K562 (cell line): ENCODE results near the gene TARBP1. TPM values are rescaled to one million over a fixed set of nuclear protein-coding genes. Genes with fewer than 3 reads are reported as not detected.
A peak's percentile ranks its signal among the peaks of the same experiment; 100 is the strongest.

ENCODE experiments used
- BCL6 ChIP-seq: fragments of 250-450 bp; sonication (Bioruptor Pico); IDR thresholded peaks from 2 replicates; pipeline ENCODE4 v1.4.0; 2020
- ETS2 ChIP-seq: IDR thresholded peaks from 2 replicates; pipeline ENCODE4 v1.6.1; 2016; ENCODE audit warnings: borderline replicate concordance, missing genetic modification characterization, mild to moderate bottlenecking, moderate library complexity, missing compliant biosample characterization; ENCODE audit not compliant: poor library complexity, severe bottlenecking
- GTF2E2 ChIP-seq: fragments of 200-800 bp; sonication (Bioruptor generic); IDR thresholded peaks from 2 replicates; pipeline ENCODE4 v1.6.1; 2016; ENCODE audit warnings: missing genetic modification characterization, missing compliant biosample characterization
- KLF1 ChIP-seq: fragments of 450-650 bp; IDR thresholded peaks from 2 replicates; pipeline ENCODE4 v1.6.1; 2016; ENCODE audit warnings: missing genetic modification characterization, missing compliant biosample characterization
- PHB ChIP-seq: fragments of 250-450 bp; sonication (Bioruptor Pico); IDR thresholded peaks from 2 replicates; pipeline ENCODE4 v1.5.0; 2021
- RNF219 ChIP-seq: fragments of 250-450 bp; sonication (Bioruptor Pico); IDR thresholded peaks from 2 replicates; pipeline ENCODE4 v1.5.0; 2022; ENCODE audit warnings: mild to moderate bottlenecking
- SRF ChIP-seq, 2 experiments: fragments of 250-450, 450-650 bp in 1 of 2; sonication (Bioruptor Pico) in 1 of 2; sonication (generic) in 1 of 2; formaldehyde crosslinking; IDR thresholded peaks; 2 replicates each; pipeline versions ENCODE4 v1.5.0 to v1.5.1; 2020 to 2022; ENCODE audit warnings: mild to moderate bottlenecking in 1 of 2, missing genetic modification reagents in 1 of 2
- ZBTB2 ChIP-seq: fragments of 450-650 bp; IDR thresholded peaks from 2 replicates; pipeline ENCODE4 v1.6.1; 2016; ENCODE audit warnings: antibody characterized with exemption
- ZBTB7A ChIP-seq: IDR thresholded peaks from 2 replicates; pipeline ENCODE4 v1.6.1; 2011; ENCODE audit warnings: low read depth, mild to moderate bottlenecking, low read length, moderate library complexity, borderline replicate concordance; ENCODE audit not compliant: control insufficient read depth
- ZC3H8 ChIP-seq: fragments of 450-650 bp; IDR thresholded peaks from 2 replicates; pipeline ENCODE4 v1.6.1; 2017
- ZEB2 ChIP-seq: fragments of 450-650 bp; IDR thresholded peaks from 2 replicates; pipeline ENCODE4 v1.6.1; 2016
- ZNF449 ChIP-seq: fragments of 250-450 bp; sonication (Bioruptor Pico); IDR thresholded peaks from 2 replicates; pipeline ENCODE4 v1.8.0; 2022; ENCODE audit warnings: moderate library complexity, mild to moderate bottlenecking, inconsistent platforms
- polyA plus RNA-seq, 8 experiments: library from polyadenylated mRNA; depleted of rRNA in 4 of 8; stranded (reverse) in 5 of 8; unstranded in 3 of 8; fragments of >200 nt; fragmentation: Nextera tagmentation in 2 of 8; fragmentation: Illumina TruSeq in 1 of 8; extraction: Ambion mirVana in 2 of 8; extraction: Trizol in 1 of 8; gene quantifications; 2 replicates each; pipeline versions ENCODE4 v1.2.1 to v1.2.3, GENCODE V29; 2011 to 2014; ENCODE audit warnings: inconsistent platforms in 1 of 8, missing spikeins in 1 of 8
- total RNA-seq, 7 experiments: library from RNA; depleted of rRNA in 6 of 7; stranded (reverse); fragments of >200 nt in 6 of 7; fragmentation: Illumina TruSeq in 2 of 7; extraction: Trizol in 2 of 7; gene quantifications; 2 replicates each; pipeline versions ENCODE4 v1.2.1 to v1.2.3, GENCODE V29; 2011 to 2021; ENCODE audit warnings: low replicate concordance in 1 of 7
- TF ChIP-seq, protein P1 (sequence below): IDR thresholded peaks from 2 replicates; pipeline ENCODE4 v1.6.1; 2016; ENCODE audit warnings: missing genetic modification characterization, missing compliant biosample characterization
- TF ChIP-seq, protein P2 (sequence below): fragments of 450-650 bp; IDR thresholded peaks from 2 replicates; pipeline ENCODE4 v1.6.1; 2017; ENCODE audit warnings: mild to moderate bottlenecking, moderate library complexity

TARBP1 gene
- total and polyA plus RNA-seq, 9 of the 15 experiments (the other 6 are each of a cell fraction or from before 2014, with no cell fraction given), result 8.8 to 48.0 (median 22.9) TPM

GRCh38 chr1:234361102-234361603 lies 117.8 kb downstream of the TARBP1 start (continued):
- TF ChIP-seq ZNF449 (CRISPR knock-in tag) (no peak), ZEB2 (no peak), ZBTB2 (no peak), BCL6 (CRISPR knock-in tag) (no peak), ZBTB7A (no peak), ZC3H8 (no peak), RNF219 (CRISPR knock-in tag) (no peak), ETS2 (tag) (no peak), KLF1 (peak; percentile 53), PHB (CRISPR knock-in tag) (no peak), GTF2E2 (no peak), SRF (CRISPR knock-in tag; IDR thresholded peaks at IDR 0.05) (no peak)
- TF ChIP-seq, protein P1, sequence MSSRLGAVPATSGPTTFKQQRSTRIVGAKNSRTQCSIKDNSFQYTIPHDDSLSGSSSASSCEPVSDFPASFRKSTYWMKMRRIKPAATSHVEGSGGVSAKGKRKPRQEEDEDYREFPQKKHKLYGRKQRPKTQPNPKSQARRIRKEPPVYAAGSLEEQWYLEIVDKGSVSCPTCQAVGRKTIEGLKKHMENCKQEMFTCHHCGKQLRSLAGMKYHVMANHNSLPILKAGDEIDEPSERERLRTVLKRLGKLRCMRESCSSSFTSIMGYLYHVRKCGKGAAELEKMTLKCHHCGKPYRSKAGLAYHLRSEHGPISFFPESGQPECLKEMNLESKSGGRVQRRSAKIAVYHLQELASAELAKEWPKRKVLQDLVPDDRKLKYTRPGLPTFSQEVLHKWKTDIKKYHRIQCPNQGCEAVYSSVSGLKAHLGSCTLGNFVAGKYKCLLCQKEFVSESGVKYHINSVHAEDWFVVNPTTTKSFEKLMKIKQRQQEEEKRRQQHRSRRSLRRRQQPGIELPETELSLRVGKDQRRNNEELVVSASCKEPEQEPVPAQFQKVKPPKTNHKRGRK (tag), result no peak
- TF ChIP-seq, protein P2, sequence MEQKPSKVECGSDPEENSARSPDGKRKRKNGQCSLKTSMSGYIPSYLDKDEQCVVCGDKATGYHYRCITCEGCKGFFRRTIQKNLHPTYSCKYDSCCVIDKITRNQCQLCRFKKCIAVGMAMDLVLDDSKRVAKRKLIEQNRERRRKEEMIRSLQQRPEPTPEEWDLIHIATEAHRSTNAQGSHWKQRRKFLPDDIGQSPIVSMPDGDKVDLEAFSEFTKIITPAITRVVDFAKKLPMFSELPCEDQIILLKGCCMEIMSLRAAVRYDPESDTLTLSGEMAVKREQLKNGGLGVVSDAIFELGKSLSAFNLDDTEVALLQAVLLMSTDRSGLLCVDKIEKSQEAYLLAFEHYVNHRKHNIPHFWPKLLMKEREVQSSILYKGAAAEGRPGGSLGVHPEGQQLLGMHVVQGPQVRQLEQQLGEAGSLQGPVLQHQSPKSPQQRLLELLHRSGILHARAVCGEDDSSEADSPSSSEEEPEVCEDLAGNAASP, result no peak; the same call in 1 of the 2 replicates
